DOHH2 (cell line): Measurements from ENCODE around the gene SMG6.

ENCODE experiments used
- H3F3A ChIP-seq: fragments of 200-600 bp; sonication (generic), shearing (Covaris generic); 2 replicates; pipeline ENCODE4 v1.6.0; 2016; ENCODE audit warnings: antibody characterized with exemption, mild to moderate bottlenecking; ENCODE audit not compliant: control insufficient read depth, insufficient read depth
- H3K27ac ChIP-seq: fragments of 200-600 bp; sonication (generic); 2 replicates; pipeline ENCODE4 v1.5.1; 2014; ENCODE audit warnings: low read depth, mild to moderate bottlenecking, low read length, moderate library complexity
- H3K27me3 ChIP-seq: fragments of 200-600 bp; sonication (generic); 2 replicates; pipeline ENCODE4 v1.6.1; 2014; ENCODE audit warnings: mild to moderate bottlenecking, low read length, mixed read lengths; ENCODE audit not compliant: control insufficient read depth
- H3K36me3 ChIP-seq: fragments of 200-600 bp; sonication (generic); 2 replicates; pipeline ENCODE4 v1.6.1; 2014; ENCODE audit warnings: mild to moderate bottlenecking, low read length, moderate library complexity, mixed read lengths; ENCODE audit not compliant: control insufficient read depth
- H3K4me1 ChIP-seq: fragments of 200-600 bp; sonication (generic); 2 replicates; pipeline ENCODE4 v1.6.1; 2014; ENCODE audit warnings: mild to moderate bottlenecking, low read length, mixed read lengths; ENCODE audit not compliant: control insufficient read depth
- H3K4me2 ChIP-seq: fragments of 200-600 bp; sonication (generic); 2 replicates; pipeline ENCODE4 v1.6.0; 2014; ENCODE audit warnings: mild to moderate bottlenecking, low read length, moderate library complexity
- H3K4me3 ChIP-seq: fragments of 200-600 bp; sonication (generic); 2 replicates; pipeline ENCODE4 v1.5.1; 2014; ENCODE audit warnings: mild to moderate bottlenecking, low read length, mixed read lengths
- H3K79me2 ChIP-seq: fragments of 200-600 bp; sonication (generic); 2 replicates; pipeline ENCODE4 v1.6.1; 2014; ENCODE audit warnings: mild to moderate bottlenecking, low read length, mixed read lengths; ENCODE audit not compliant: control insufficient read depth
- H3K9me2 ChIP-seq: fragments of 200-600 bp; sonication (generic); replicated peaks from 2 replicates; pipeline ENCODE4 v1.6.1; 2014; ENCODE audit warnings: mild to moderate bottlenecking, low read length, mixed read lengths; ENCODE audit not compliant: control insufficient read depth
- H3K9me3 ChIP-seq: fragments of 200-600 bp; sonication (generic); 2 replicates; pipeline ENCODE4 v1.6.1; 2014; ENCODE audit warnings: antibody characterized with exemption, low read length, mixed read lengths; ENCODE audit not compliant: control insufficient read depth, insufficient read depth
- H4K20me1 ChIP-seq: fragments of 200-600 bp; sonication (generic); 2 replicates; pipeline ENCODE4 v1.6.0; 2014; ENCODE audit warnings: low read depth, mild to moderate bottlenecking, antibody characterized with exemption, low read length, moderate library complexity; ENCODE audit not compliant: control insufficient read depth, insufficient read depth
- CTCF ChIP-seq: fragments of 200-600 bp; sonication (generic); IDR thresholded peaks from one replicate; pipeline ENCODE4 v1.5.1; 2014; ENCODE audit warnings: antibody characterized with exemption, mild to moderate bottlenecking, low read depth, low read length; ENCODE audit not compliant: poor library complexity, severe bottlenecking
- EZH2phosphoT487 ChIP-seq: fragments of 200-600 bp; sonication (generic); IDR thresholded peaks from 2 replicates; pipeline ENCODE4 v1.6.1; 2017; ENCODE audit warnings: borderline replicate concordance, mild to moderate bottlenecking, antibody characterized with exemption, low read length, moderate library complexity, mixed read lengths

The SMG6 gene

DNA sequence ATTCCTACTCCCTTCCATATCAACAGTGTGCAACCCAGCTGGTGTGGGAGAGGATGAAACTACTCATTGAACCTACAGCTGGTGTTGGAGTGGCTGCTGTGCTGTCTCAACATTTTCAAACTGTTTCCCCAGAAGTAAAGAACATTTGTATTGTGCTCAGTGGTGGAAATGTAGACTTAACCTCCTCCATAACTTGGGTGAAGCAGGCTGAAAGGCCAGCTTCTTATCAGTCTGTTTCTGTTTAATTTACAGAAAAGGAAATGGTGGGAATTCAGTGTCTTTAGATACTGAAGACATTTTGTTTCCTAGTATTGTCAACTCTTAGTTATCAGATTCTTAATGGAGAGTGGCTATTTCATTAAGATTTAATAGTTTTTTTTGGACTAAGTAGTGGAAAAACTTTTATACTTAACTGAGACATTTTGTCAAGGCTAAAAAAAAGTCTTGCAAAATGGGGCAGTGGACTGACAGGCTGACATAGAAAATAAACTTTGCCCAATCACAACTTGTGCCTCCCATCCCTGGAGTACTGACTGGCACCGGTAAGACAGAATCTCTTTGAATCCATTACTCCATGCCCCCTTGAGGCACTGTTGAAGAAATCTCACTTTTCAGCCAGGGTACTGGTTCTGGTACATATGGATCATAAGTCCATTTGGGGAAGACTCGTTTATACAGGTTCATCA, 20.2 kb upstream of the SMG6 start:
- Histone ChIP-seq H4K20me1 (peaks cover 3% of the 10 kb centered on the region; the same call in 1 of the 2 replicates), H3F3A (peaks cover 29% of the 10 kb centered on the region)

GRCh38 chr17:2321399-2321798, 17.8 kb upstream of the SMG6 start:
- peaks cover 30% of the 10 kb centered on the region for H3F3A ChIP-seq
- no peak overlapping the region for H3K4me2 ChIP-seq
- no peaks in the 10 kb centered on the region for H3K9me3 ChIP-seq
- no peaks in the 10 kb centered on the region for H3K4me1 ChIP-seq
- no peaks in the 10 kb centered on the region for H3K27me3 ChIP-seq
- H3K27ac ChIP-seq: no peak overlapping the region
- H3K4me3 ChIP-seq: no peak overlapping the region
- no peak for TF ChIP-seq CTCF
- no peak for TF ChIP-seq EZH2phosphoT487
- H3K36me3 ChIP-seq: peaks cover 48% of the 10 kb centered on the region
- no peaks in the 10 kb centered on the region for H3K9me2 ChIP-seq
- H4K20me1 ChIP-seq: peaks cover 3% of the 10 kb centered on the region; the same call in 1 of the 2 replicates
- no peaks in the 10 kb centered on the region for H3K79me2 ChIP-seq

More for the DNA sequence above, 20.2 kb upstream of the SMG6 start:
- peaks cover 68% of the 10 kb centered on the region for H3K36me3 ChIP-seq
- H3K79me2 ChIP-seq: peaks cover 6% of the 10 kb centered on the region; the same call in 1 of the 2 replicates
- no peaks in the 10 kb centered on the region for H3K27me3 ChIP-seq
- H3K4me1 ChIP-seq: no peaks in the 10 kb centered on the region
- H3K4me2 ChIP-seq: no peak overlapping the region
- H3K9me3 ChIP-seq: no peaks in the 10 kb centered on the region
- TF ChIP-seq EZH2phosphoT487 (no peak), CTCF (no peak)
- H3K9me2 ChIP-seq: no peaks in the 10 kb centered on the region
- no peak overlapping the region for H3K4me3 ChIP-seq
- H3K27ac ChIP-seq: no peak overlapping the region

DNA sequence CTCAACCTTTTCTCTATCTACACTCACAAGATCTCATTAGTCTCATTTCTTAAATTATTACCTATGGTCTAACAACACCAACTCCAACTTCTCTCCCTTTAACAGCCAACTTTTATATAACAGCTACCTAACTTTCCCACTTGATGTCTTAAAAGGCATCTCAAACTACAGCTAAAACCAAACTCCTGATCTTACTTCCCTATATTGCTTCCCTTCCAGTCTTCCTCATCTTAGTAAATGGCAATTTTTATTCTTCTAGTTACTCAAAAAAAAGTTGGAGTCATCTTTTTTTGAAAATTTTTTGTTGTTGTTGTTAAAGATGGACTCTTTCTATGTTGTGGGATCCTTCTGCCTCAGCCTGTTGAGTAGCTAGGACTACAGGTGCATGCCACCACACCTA, 15.5 kb upstream of the SMG6 start:
- no peaks in the 10 kb centered on the region for H3K9me2 ChIP-seq
- H3K79me2 ChIP-seq: no peaks in the 10 kb centered on the region
- no peaks in the 10 kb centered on the region for H3K27me3 ChIP-seq
- no peak overlapping the region for H3K27ac ChIP-seq
- H3F3A ChIP-seq: peaks cover 33% of the 10 kb centered on the region
- H3K9me3 ChIP-seq: no peaks in the 10 kb centered on the region
- H4K20me1 ChIP-seq: no peaks in the 10 kb centered on the region
- no peak overlapping the region for H3K4me2 ChIP-seq
- TF ChIP-seq EZH2phosphoT487: no peak
- no peak for TF ChIP-seq CTCF
- H3K36me3 ChIP-seq: peaks cover 26% of the 10 kb centered on the region
- H3K4me1 ChIP-seq: no peaks in the 10 kb centered on the region
- H3K4me3 ChIP-seq: no peak overlapping the region
